ENCODE data around the gene TMPRSS6. TPM values are rescaled to one million over a fixed set of nuclear protein-coding genes. Genes with fewer than 3 reads are reported as not detected.

TMPRSS6 gene
- total RNA-seq (2014; rRNA removed; shearing (Covaris generic); ENCODE audit: low replicate concordance) = not detected in 2 replicates

- Histone ChIP-seq H3K9me3 (ENCODE audit: low read length) (no peaks in the 10 kb centered on the region), H4K20me1 (ENCODE audit: insufficient read depth, low read depth, low read length) (no peaks in the 10 kb centered on the region), H3K4me3 (ENCODE audit: low read length) (no peak within 1 kb of the TSS), H2AFZ (ENCODE audit: low read length) (no peak within 1 kb of the TSS), H3K9me2 (replicated peaks; ENCODE audit: insufficient read depth, low read length) (no peaks in the 10 kb centered on the region), H3K4me2 (ENCODE audit: low read depth, low read length, poor library complexity, severe bottlenecking) (no peak within 1 kb of the TSS), H3K4me1 (ENCODE audit: low read length) (peaks cover 9% of the 10 kb centered on the region), H3K27ac (ENCODE audit: low read length) (no peak within 1 kb of the TSS), H3K79me2 (ENCODE audit: low read length) (no peaks in the 10 kb centered on the region), H3K9ac (ENCODE audit: low read length) (no peak within 1 kb of the TSS), H3K27me3 (ENCODE audit: low read length) (no peaks in the 10 kb centered on the region), H3K36me3 (ENCODE audit: insufficient read depth, low read length) (no peaks in the 10 kb centered on the region)
- peak; percentile 58 for DNase-seq
These were observed at the start of gene TMPRSS6 for GRCh38 chr22:37109242-37109917. Gene TMPRSS6, minus strand, starts transcription at chr22:37109713. Its CDS starts 6,296 bp downstream, at chr22:37103417.

DNA sequence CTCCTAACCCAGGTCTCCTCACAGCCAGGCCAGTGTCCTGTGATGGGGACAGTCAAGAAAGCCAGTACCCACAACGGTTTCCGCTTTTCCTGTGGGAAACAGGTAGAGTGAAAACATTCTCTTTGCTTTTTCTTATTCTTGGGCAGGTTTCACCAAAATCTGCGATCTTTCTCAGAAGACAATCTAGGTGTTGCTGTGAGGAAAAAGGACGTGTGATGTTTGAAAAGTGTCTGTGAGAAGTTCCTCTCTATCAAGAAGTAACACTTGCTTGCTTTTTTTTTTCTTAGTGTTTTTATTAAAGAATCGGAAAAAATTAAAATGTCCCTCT lies 49.4 kb upstream of the TMPRSS6 start:
- Histone ChIP-seq H3K9me2 (replicated peaks; ENCODE audit: insufficient read depth, low read length) (no peaks in the 10 kb centered on the region), H2AFZ (ENCODE audit: low read length) (no peak overlapping the region), H3K27ac (ENCODE audit: low read length) (no peak overlapping the region), H3K4me1 (ENCODE audit: low read length) (no peaks in the 10 kb centered on the region), H3K9me3 (ENCODE audit: low read length) (peaks cover 11% of the 10 kb centered on the region), H3K4me2 (ENCODE audit: low read depth, low read length, poor library complexity, severe bottlenecking) (no peak overlapping the region), H3K79me2 (ENCODE audit: low read length) (no peaks in the 10 kb centered on the region), H3K36me3 (ENCODE audit: insufficient read depth, low read length) (no peaks in the 10 kb centered on the region), H3K27me3 (ENCODE audit: low read length) (no peaks in the 10 kb centered on the region; the same call in 1 of the 2 replicates), H3K4me3 (ENCODE audit: low read length) (no peak overlapping the region), H3K9ac (ENCODE audit: low read length) (no peak overlapping the region), H4K20me1 (ENCODE audit: insufficient read depth, low read depth, low read length) (no peaks in the 10 kb centered on the region)
- DNase-seq = no peak

DNA sequence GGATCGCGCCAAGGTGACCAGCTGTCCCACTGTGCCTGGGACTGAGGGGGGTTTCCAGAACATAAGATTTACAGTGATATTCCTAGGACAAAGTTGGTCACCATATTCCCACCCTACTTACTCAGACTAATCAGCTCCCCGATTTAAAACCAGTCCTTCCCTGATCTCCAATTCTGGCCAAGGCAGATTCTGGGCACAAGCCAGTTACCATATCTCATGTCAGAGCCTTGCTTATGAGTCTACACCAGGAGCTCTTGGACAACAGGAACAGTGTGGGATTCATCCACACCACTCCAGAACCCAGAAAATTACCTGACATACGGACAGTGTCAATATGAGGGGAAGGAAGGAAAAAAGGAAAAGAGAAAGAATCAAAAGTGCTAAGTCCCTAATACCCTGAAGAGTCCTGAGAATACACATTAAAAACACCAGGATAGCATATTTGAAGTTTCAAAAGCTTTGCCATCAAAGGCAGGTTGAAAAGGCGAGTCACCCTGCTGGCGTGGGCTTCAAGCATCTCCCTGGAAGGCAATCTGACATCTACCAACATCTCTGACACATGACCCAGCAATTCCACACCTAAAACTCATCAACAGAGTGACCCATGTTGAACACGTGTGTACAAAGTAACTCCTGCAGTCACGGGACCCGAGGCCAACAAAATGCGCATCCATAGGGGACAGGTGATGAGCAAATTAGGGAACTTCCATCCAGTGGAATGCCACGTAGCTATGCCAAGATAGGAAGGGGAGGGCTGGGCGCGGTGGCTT lies 48.2 kb upstream of the TMPRSS6 start:
- Histone ChIP-seq H3K36me3 (ENCODE audit: insufficient read depth, low read length) (no peaks in the 10 kb centered on the region), H3K27ac (ENCODE audit: low read length) (no peak overlapping the region), H3K27me3 (ENCODE audit: low read length) (no peaks in the 10 kb centered on the region; the same call in 1 of the 2 replicates), H3K9me3 (ENCODE audit: low read length) (peaks cover 11% of the 10 kb centered on the region), H3K9me2 (replicated peaks; ENCODE audit: insufficient read depth, low read length) (no peaks in the 10 kb centered on the region), H3K4me1 (ENCODE audit: low read length) (no peaks in the 10 kb centered on the region), H3K9ac (ENCODE audit: low read length) (no peak overlapping the region), H3K4me3 (ENCODE audit: low read length) (no peak overlapping the region), H3K4me2 (ENCODE audit: low read depth, low read length, poor library complexity, severe bottlenecking) (no peak overlapping the region), H2AFZ (ENCODE audit: low read length) (no peak overlapping the region), H3K79me2 (ENCODE audit: low read length) (no peaks in the 10 kb centered on the region), H4K20me1 (ENCODE audit: insufficient read depth, low read depth, low read length) (no peaks in the 10 kb centered on the region)
- no peak for DNase-seq

- no peaks in the 10 kb centered on the region for H3K4me1 ChIP-seq (ENCODE audit: low read length)
These were observed 47.3 kb upstream of the TMPRSS6 start for GRCh38 chr22:37156686-37157435.

GRCh38 chr22:37155971-37156370 lies 46.5 kb upstream of the TMPRSS6 start:
- DNase-seq = no peak
- no peak overlapping the region for H3K4me3 ChIP-seq (ENCODE audit: low read length)
- H3K9me3 ChIP-seq (ENCODE audit: low read length) = peaks cover under 1% of the 10 kb centered on the region; the same call in 1 of the 2 replicates
- H3K9me2 ChIP-seq (replicated peaks; ENCODE audit: insufficient read depth, low read length) = no peaks in the 10 kb centered on the region
- no peak overlapping the region for H3K27ac ChIP-seq (ENCODE audit: low read length)
- H3K27me3 ChIP-seq (ENCODE audit: low read length) = no peaks in the 10 kb centered on the region
- no peaks in the 10 kb centered on the region for H3K36me3 ChIP-seq (ENCODE audit: insufficient read depth, low read length)
- H4K20me1 ChIP-seq (ENCODE audit: insufficient read depth, low read depth, low read length) = no peaks in the 10 kb centered on the region
- no peaks in the 10 kb centered on the region for H3K4me1 ChIP-seq (ENCODE audit: low read length)
- no peak overlapping the region for H3K9ac ChIP-seq (ENCODE audit: low read length)
- no peak overlapping the region for H2AFZ ChIP-seq (ENCODE audit: low read length)
- no peaks in the 10 kb centered on the region for H3K79me2 ChIP-seq (ENCODE audit: low read length)
- no peak overlapping the region for H3K4me2 ChIP-seq (ENCODE audit: low read depth, low read length, poor library complexity, severe bottlenecking)

More at GRCh38 chr22:37156686-37157435, 47.3 kb upstream of the TMPRSS6 start:
- H3K36me3 ChIP-seq (ENCODE audit: insufficient read depth, low read length) = no peaks in the 10 kb centered on the region
- H3K9me3 ChIP-seq (ENCODE audit: low read length) = peaks cover 9% of the 10 kb centered on the region
- H3K4me3 ChIP-seq (ENCODE audit: low read length) = no peak overlapping the region
- no peak overlapping the region for H2AFZ ChIP-seq (ENCODE audit: low read length)
- H3K27me3 ChIP-seq (ENCODE audit: low read length) = no peaks in the 10 kb centered on the region; the same call in 1 of the 2 replicates
- no peaks in the 10 kb centered on the region for H3K9me2 ChIP-seq (replicated peaks; ENCODE audit: insufficient read depth, low read length)
- no peaks in the 10 kb centered on the region for H4K20me1 ChIP-seq (ENCODE audit: insufficient read depth, low read depth, low read length)
- no peak overlapping the region for H3K27ac ChIP-seq (ENCODE audit: low read length)
- no peak overlapping the region for H3K9ac ChIP-seq (ENCODE audit: low read length)
- H3K79me2 ChIP-seq (ENCODE audit: low read length) = no peaks in the 10 kb centered on the region
- DNase-seq = no peak
- no peak overlapping the region for H3K4me2 ChIP-seq (ENCODE audit: low read depth, low read length, poor library complexity, severe bottlenecking)

- Histone ChIP-seq H3K4me2 (ENCODE audit: low read depth, low read length, poor library complexity, severe bottlenecking) (no peak overlapping the region), H3K27me3 (ENCODE audit: low read length) (no peaks in the 10 kb centered on the region), H3K9me2 (replicated peaks; ENCODE audit: insufficient read depth, low read length) (no peaks in the 10 kb centered on the region), H3K4me3 (ENCODE audit: low read length) (no peak overlapping the region), H3K9ac (ENCODE audit: low read length) (no peak overlapping the region), H3K4me1 (ENCODE audit: low read length) (no peaks in the 10 kb centered on the region), H3K27ac (ENCODE audit: low read length) (no peak overlapping the region), H4K20me1 (ENCODE audit: insufficient read depth, low read depth, low read length) (no peaks in the 10 kb centered on the region), H2AFZ (ENCODE audit: low read length) (no peak overlapping the region), H3K9me3 (ENCODE audit: low read length) (0 out of 2 replicates have a peak, but pooled peaks cover 3% of the 10 kb centered on the region), H3K36me3 (ENCODE audit: insufficient read depth, low read length) (no peaks in the 10 kb centered on the region), H3K79me2 (ENCODE audit: low read length) (no peaks in the 10 kb centered on the region)
- DNase-seq = no peak
These were observed 45.6 kb upstream of the TMPRSS6 start for GRCh38 chr22:37154925-37155712.

DNA sequence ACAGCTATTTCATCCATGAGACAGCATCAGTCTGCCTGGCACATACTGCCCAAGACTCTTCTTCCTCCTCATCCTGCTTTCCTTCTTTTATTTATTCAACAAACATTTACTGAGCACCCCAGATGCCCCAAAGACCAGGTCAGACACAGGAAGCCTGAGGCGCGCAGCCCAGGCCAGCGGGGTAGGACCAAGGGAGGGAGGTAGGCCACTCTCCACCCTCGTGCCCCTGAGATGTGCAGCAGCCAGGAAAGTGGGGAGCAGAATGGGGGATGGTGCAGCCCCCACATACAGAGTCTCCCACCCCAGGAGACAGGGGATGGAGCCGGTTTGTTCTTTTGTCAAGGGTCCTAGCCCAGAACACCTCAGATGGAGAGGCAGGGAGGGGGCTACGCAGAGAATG lies 44.4 kb upstream of the TMPRSS6 start:
- Histone ChIP-seq H3K4me3 (ENCODE audit: low read length) (no peak overlapping the region), H3K9me3 (ENCODE audit: low read length) (0 out of 2 replicates have a peak, but pooled peaks cover 3% of the 10 kb centered on the region), H3K9me2 (replicated peaks; ENCODE audit: insufficient read depth, low read length) (no peaks in the 10 kb centered on the region), H3K4me1 (ENCODE audit: low read length) (no peaks in the 10 kb centered on the region), H3K4me2 (ENCODE audit: low read depth, low read length, poor library complexity, severe bottlenecking) (no peak overlapping the region), H3K79me2 (ENCODE audit: low read length) (no peaks in the 10 kb centered on the region), H3K27me3 (ENCODE audit: low read length) (no peaks in the 10 kb centered on the region), H4K20me1 (ENCODE audit: insufficient read depth, low read depth, low read length) (no peaks in the 10 kb centered on the region), H3K27ac (ENCODE audit: low read length) (no peak overlapping the region), H3K9ac (ENCODE audit: low read length) (no peak overlapping the region), H2AFZ (ENCODE audit: low read length) (no peak overlapping the region), H3K36me3 (ENCODE audit: insufficient read depth, low read length) (no peaks in the 10 kb centered on the region)
- no peak for DNase-seq

Data from Karpas-422 (cell line).